Measurements from ENCODE around the gene PNPO. TPM values are rescaled to one million over a fixed set of nuclear protein-coding genes. Genes with fewer than 3 reads are reported as not detected.
A peak's percentile ranks its signal among the peaks of the same experiment; 100 is the strongest.

Gene PNPO
- total and polyA plus RNA-seq, 2 of the 8 experiments (the other 6 are each of a cell fraction or from before 2014, with no cell fraction given), result 7.0 to 8.1 TPM

GRCh38 chr17:47997586-47997985, 56.2 kb downstream of the PNPO start:
- ChIA-PET CTCF (ENCODE audit: partially characterized antibody) (interaction anchor here (3.0 to 27.8 kb wide), 4 partner anchors 9 to 46 kb away, joined by 17 to 493 read pairs (median 158); partner anchors contain the start of genes PNPO and PRR15L), POLR2A (ENCODE audit: partially characterized antibody) (interaction anchor here (1.2 to 2.9 kb wide), 3 partner anchors 8 to 28 kb away, joined by 3 to 8 read pairs (median 4); no protein-coding TSS in a partner anchor)
- Histone ChIP-seq H2BK20ac (ENCODE audit: low read length) (no peak overlapping the region), H4K20me1 (replicated peaks in 1 of 2; ENCODE audit: control insufficient read depth in 1 of 2, insufficient read depth in 2 of 2, low read length in 2 of 2) (no peaks in the 10 kb centered on the region), H3K23me2 (ENCODE audit: low read depth, low read length) (no peaks in the 10 kb centered on the region), H2BK120ac (replicated peaks; ENCODE audit: low read depth, low read length) (no peak overlapping the region), H3K23ac (ENCODE audit: insufficient read length) (no peak overlapping the region), H2AFZ (ENCODE audit: low read length) (no peak overlapping the region), H3K14ac (ENCODE audit: insufficient read length) (no peak overlapping the region), H3K9ac (replicated peaks in 1 of 4; ENCODE audit: extremely low read depth in 1 of 4, low read depth in 3 of 4, low read length in 3 of 4) (no peak overlapping the region), H3K18ac (ENCODE audit: extremely low read depth, low read length) (no peak overlapping the region), H3K4me3 (ENCODE audit: extremely low read depth in 1 of 4, insufficient read depth in 2 of 4, low read depth in 3 of 4, low read length in 4 of 4) (no peak overlapping the region), H3K27ac (ENCODE audit: low read depth, low read length) (no peak overlapping the region), H2BK12ac (ENCODE audit: low read depth, low read length) (no peak overlapping the region), H4K5ac (ENCODE audit: insufficient read length, low read depth, low read length) (no peak overlapping the region), H3K27me3 (replicated peaks in 1 of 4; ENCODE audit: control insufficient read depth in 3 of 4, extremely low read depth in 1 of 4, insufficient read depth in 3 of 4, low read length in 3 of 4) (no peaks in the 10 kb centered on the region), H3K79me1 (ENCODE audit: low read depth, low read length) (no peaks in the 10 kb centered on the region), H2BK15ac (ENCODE audit: low read length) (0 out of 2 replicates have a peak overlapping the region, but pooled peaks have one; percentile 61), H3K9me3 (ENCODE audit: insufficient read depth in 2 of 2, low read depth in 1 of 2, low read length in 1 of 2) (no peaks in the 10 kb centered on the region), H4K91ac (replicated peaks; ENCODE audit: insufficient read length, low read length) (no peak overlapping the region), H2AK5ac (ENCODE audit: low read depth, low read length) (no peak overlapping the region), H3K36me3 (ENCODE audit: control insufficient read depth in 2 of 4, insufficient read depth in 4 of 4, low read length in 3 of 4) (no peaks in the 10 kb centered on the region), H3K4me1 (replicated peaks in 1 of 4; ENCODE audit: control insufficient read depth in 3 of 4, insufficient read depth in 4 of 4, low read length in 3 of 4) (peaks cover 14 to 28% (median 23%) of the 10 kb centered on the region in 4 experiments), H2BK5ac (ENCODE audit: low read depth, low read length) (no peak overlapping the region), H3K79me2 (ENCODE audit: control insufficient read depth in 1 of 2, insufficient read depth in 2 of 2, low read length in 2 of 2) (no peaks in the 10 kb centered on the region), H3K4ac (replicated peaks; ENCODE audit: insufficient read length, low read depth, low read length) (no peak overlapping the region), H4K8ac (ENCODE audit: extremely low read depth, insufficient read depth, low read length) (no peak overlapping the region), H3K4me2 (ENCODE audit: insufficient read depth in 1 of 2, low read depth in 2 of 2, low read length in 2 of 2) (no peak overlapping the region), H3K56ac (replicated peaks; ENCODE audit: insufficient read length, low read depth, low read length) (no peak overlapping the region)
- DNase-seq (ENCODE audit: low read depth in 1 of 2, low spot score in 2 of 2) (no peak), FAIRE-seq (no peak)
- WGBS, 2 experiments (ENCODE audit: extremely low coverage in 1 of 2, insufficient coverage in 1 of 2, insufficient read length in 1 of 2, insufficient replicate concordance in 2 of 2, low coverage in 1 of 2, low lambda C conversion rate in 2 of 2, missing lambda C conversion rate in 1 of 2), result 96% methylated on average over 7 of the region's 7 CpGs; no CpG with 5 or more reads in 1 of the 2 experiments
- no peak for TF ChIP-seq SIX5 (IDR thresholded peaks at IDR 0.05; ENCODE audit: low read depth, low read length)
- no peak for TF ChIP-seq RNF2 (IDR thresholded peaks at IDR 0.05; ENCODE audit: borderline replicate concordance, low read depth, low read length, missing control alignments, poor library complexity, severe bottlenecking)
- TF ChIP-seq SIRT6 (IDR thresholded peaks at IDR 0.05; ENCODE audit: low read length), result no peak
- TF ChIP-seq TAF1 (IDR thresholded peaks at IDR 0.05; ENCODE audit: low read depth, low read length), result no peak
- TF ChIP-seq HDAC6 (IDR thresholded peaks at IDR 0.05; ENCODE audit: low read depth, low read length), result no peak
- no peak for TF ChIP-seq RXRA (IDR thresholded peaks at IDR 0.05; ENCODE audit: insufficient read depth, low read depth, low read length)
- no peak for TF ChIP-seq CREB1 (IDR thresholded peaks at IDR 0.05)
- no peak for TF ChIP-seq HDAC2 (IDR thresholded peaks at IDR 0.05; ENCODE audit: borderline replicate concordance in 1 of 2, low read depth in 2 of 2, low read length in 2 of 2)
- TF ChIP-seq CTBP2 (IDR thresholded peaks at IDR 0.05; ENCODE audit: borderline replicate concordance, insufficient read depth, insufficient read length, low read length), result no peak
- no peak for TF ChIP-seq TEAD4 (IDR thresholded peaks at IDR 0.05; ENCODE audit: low read depth, low read length)
- TF ChIP-seq ATF2 (IDR thresholded peaks at IDR 0.05; ENCODE audit: low read length), result no peak
- no peak for TF ChIP-seq ASH2L (IDR thresholded peaks at IDR 0.05; ENCODE audit: low read length)

All from H1 (cell line).